ENCODE data around the gene PKDCC.
"Not testable (repeated sequence)": the region's sequence is repeated elsewhere in the genome, so short reads cannot be mapped to it uniquely, and the experiment has no call there.

PKDCC gene

DNA sequence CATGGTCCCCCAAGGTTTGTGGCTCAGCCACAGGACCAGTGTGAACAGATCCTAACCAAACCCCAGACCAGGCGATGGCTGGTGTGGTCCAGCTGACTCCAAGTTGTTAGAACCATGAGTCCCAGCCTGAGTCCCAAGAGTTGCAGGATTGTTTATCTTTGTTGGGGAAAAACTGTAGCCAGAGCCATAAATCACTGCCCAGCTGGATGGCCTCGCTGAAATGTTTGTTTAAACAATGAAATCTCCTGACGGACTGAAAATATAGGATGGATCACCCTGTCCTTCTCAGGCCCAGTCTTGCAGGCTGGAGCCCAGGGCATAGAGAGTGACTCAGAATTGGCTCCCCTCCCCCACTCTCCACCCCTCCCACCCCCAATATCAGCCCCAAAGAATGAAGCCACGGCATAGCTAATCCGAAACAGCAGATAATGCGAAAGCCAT, 36.4 kb downstream of the PKDCC start:
- H3K27ac Mint-ChIP-seq = no peak overlapping the region
- DNase-seq = no peak
- peaks cover 19% of the 10 kb centered on the region for H3K27me3 Mint-ChIP-seq
- no peak for ATAC-seq
- H3K4me1 Mint-ChIP-seq = peaks cover 14% of the 10 kb centered on the region
- no peak overlapping the region for H3K4me3 Mint-ChIP-seq
- no peaks in the 10 kb centered on the region for H3K9me3 Mint-ChIP-seq

DNA sequence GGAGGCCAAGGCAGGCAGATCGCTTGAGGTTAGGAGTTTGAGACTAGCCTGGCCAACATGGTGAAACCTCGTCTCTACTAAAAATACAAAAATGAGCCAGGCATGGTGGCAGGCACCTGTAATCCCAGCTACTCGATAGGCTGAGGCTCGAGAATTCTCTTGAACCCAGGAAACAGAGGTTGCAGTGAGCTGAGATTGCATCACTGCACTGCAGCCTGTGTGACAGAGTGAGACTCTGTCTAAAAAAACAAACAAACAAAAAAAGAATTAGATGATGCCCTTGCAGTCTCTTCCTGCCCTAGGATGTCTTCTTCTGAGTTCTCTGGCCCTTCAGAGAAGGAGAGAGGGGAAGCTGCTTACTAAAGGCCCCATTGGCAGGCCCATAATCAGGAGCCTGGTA, 37.2 kb downstream of the PKDCC start:
- H3K27me3 Mint-ChIP-seq = peaks cover 11% of the 10 kb centered on the region
- H3K9me3 Mint-ChIP-seq, DNase-seq, ATAC-seq, H3K4me3 Mint-ChIP-seq, H3K27ac Mint-ChIP-seq: not testable (repeated sequence)
- H3K4me1 Mint-ChIP-seq = peaks cover 14% of the 10 kb centered on the region

DNA sequence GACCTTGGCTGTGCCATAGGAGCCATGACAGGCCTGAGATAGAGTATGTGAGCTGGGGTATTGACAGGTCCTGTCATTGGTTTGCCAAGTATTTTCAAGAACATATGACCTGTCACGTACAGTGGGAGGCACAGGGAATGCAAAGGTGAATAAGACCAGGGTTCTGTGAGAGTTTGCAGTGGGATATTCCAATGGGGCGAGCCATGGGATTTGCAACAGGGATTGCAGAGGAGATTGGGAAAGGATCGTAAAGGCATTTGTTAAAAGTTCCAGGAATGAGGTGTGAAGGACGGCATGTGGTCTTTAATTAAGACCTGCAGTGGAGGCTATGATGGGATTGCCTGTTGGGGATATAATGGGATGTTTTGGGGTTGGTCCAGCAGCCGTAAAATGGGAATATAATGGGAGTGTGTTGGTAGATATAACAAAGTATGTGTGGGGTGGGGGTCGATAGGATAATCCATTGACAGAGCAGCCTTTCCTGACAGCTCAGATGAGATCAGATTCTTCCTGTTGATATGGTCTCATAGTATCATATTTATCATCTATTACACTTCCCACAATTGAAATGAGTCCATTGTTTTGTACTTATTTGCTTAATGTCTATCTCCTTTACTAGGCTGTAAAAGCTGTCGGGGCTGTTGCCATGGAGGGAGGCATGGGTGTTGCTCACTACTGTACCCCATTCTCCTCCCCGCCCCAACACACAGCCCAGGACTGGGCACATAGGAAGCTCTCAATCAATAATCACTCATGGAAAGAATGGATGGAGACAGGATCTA, 38.1 kb downstream of the PKDCC start:
- Mint-ChIP-seq H3K27ac (no peak overlapping the region), H3K4me3 (no peak overlapping the region), H3K4me1 (peaks cover 14% of the 10 kb centered on the region), H3K27me3 (peaks cover 10% of the 10 kb centered on the region), H3K9me3 (no peaks in the 10 kb centered on the region)
- ATAC-seq (peak; percentile 44), DNase-seq (no peak)

DNA sequence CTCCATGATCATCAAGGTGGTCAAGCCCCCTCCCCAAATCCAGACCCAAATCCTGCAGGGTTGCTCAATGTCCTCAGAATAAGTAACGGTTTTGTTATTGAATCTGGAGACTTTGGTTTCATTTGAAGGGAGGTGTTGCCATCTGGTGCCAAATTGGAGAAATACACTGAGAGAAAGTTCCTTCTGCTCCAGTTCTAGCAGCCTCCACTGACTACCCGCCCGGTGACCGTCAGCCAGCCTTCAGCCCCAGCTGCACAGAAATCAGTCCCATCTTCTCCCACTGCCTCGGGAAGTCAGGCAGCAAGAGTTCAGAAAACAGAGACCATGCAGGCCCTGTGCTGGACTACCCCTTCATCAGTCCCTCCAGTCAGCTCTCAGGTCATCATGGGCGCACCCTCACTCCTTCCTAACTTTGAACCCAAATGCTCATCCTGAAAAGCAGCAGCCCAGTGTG, 38.7 kb downstream of the PKDCC start:
- no peak overlapping the region for H3K27ac Mint-ChIP-seq
- H3K27me3 Mint-ChIP-seq = peaks cover 10% of the 10 kb centered on the region
- H3K4me1 Mint-ChIP-seq = peaks cover 14% of the 10 kb centered on the region
- H3K4me3 Mint-ChIP-seq = no peak overlapping the region
- peak; percentile 39 to 43 for DNase-seq
- H3K9me3 Mint-ChIP-seq = no peaks in the 10 kb centered on the region
- ATAC-seq = peak; percentile 74

DNA sequence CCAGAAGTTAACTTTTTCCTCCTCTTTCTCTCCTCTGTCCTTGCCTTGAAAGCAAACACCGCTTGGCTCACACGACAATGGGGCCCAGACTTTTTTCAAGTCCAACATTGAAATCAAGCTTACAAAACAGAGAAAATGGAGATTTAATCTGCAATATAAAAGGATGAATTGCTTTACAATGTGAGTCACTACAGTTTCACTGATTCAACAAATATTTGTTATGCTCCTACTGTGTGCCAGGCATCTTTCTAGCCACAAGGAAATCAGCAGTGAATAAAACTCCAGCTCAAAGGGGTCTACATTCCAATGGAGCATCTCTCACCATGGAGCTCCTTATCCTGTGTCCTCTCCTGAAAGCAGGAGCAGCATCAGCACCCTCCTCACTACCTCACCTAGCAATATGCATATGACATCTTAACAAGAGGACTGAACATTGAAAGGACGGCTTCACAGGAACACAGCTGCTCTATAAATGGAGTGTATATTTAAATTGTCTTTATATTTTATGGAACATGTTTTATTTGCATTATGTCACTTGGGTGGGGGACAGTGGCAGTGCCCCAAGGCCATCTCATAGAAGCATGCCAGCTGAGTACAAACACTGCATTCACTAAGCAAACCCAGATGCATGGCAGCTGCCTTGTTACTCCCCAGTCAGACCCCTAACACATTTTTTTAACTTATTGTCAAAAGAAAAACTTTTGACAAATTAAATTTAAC, 39.5 kb downstream of the PKDCC start:
- Mint-ChIP-seq H3K27ac (no peak overlapping the region), H3K4me3 (no peak overlapping the region), H3K9me3 (no peaks in the 10 kb centered on the region), H3K4me1 (peaks cover 14% of the 10 kb centered on the region), H3K27me3 (peaks cover 10% of the 10 kb centered on the region)
- no peak for ATAC-seq
- no peak for DNase-seq

DNA sequence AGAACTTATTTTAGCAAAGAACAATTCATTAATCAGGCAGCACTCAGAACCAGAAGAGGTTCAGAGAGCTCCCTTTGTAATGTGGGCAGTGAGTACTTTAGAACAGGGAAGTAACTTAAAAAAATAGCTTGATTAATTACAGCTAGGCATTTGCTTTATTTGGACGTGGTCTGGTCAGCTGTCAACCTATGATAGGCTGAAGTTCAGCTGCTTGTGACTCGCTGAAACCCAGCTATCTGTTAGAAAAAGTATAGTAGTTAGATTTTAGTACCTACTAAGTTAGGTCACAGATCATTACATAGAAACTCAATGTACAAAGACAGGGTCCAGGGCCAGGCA, 40.0 kb downstream of the PKDCC start:
- DNase-seq = no peak
- no peak overlapping the region for H3K27ac Mint-ChIP-seq
- H3K9me3 Mint-ChIP-seq = no peaks in the 10 kb centered on the region
- ATAC-seq = no peak
- peaks cover 10% of the 10 kb centered on the region for H3K27me3 Mint-ChIP-seq
- H3K4me3 Mint-ChIP-seq = no peak overlapping the region
- peaks cover 10% of the 10 kb centered on the region for H3K4me1 Mint-ChIP-seq

DNA sequence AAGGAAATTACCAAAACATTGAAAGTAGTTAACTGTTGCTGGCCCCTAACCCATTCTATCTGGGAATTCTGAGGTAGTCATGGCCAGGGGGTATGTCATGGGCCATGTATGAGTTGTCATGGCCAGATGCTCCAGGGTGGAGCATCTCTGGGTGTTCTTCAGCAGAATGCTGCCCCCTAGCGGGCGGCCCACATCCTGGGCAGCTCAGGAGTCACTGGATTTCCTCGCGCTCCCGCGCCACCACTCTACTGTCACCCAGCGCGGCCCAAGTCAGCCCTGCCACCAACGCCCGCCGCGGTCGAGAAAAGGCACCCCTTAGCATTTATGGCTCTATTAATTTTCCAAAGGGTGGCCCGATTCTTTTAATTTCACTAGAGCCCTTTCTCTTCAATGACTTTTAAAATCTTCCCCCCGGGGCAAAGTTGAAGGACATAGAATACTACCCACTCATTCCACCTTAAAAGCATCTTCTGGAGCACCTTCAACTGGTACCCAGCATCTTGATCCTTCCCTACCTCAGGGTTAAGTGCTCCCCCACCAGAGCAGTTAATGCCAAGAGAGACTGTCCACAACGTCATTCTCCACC, 41.6 kb downstream of the PKDCC start:
- no peak overlapping the region for H3K27ac Mint-ChIP-seq
- ATAC-seq (peak; percentile 80), DNase-seq (peak; percentile 60 to 76)
- H3K4me1 Mint-ChIP-seq = peaks cover 6% of the 10 kb centered on the region
- no peaks in the 10 kb centered on the region for H3K9me3 Mint-ChIP-seq
- H3K27me3 Mint-ChIP-seq = peaks cover 10% of the 10 kb centered on the region
- no peak overlapping the region for H3K4me3 Mint-ChIP-seq

DNA sequence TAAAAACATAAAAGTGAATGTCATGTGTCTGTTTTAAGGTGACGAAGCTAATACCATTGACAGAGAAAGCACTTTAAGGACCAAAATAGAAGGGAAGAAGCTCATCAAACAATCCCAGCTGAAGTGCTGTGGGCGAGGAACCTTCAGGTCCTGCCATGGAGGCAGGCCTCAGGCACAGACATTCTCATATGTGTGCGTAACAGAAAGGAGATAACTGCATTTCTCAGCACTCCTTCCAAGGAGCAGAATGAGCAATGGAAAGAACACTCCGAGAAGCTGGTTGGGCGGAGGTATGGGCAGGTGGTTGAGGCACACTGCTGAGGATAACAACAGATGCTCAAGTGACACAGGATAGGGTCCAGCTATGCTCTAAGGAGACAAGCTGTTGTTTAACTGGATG, 42.4 kb downstream of the PKDCC start:
- H3K9me3 Mint-ChIP-seq = no peaks in the 10 kb centered on the region
- DNase-seq (no peak), ATAC-seq (no peak)
- no peak overlapping the region for H3K27ac Mint-ChIP-seq
- peaks cover 6% of the 10 kb centered on the region for H3K4me1 Mint-ChIP-seq
- H3K27me3 Mint-ChIP-seq = peaks cover 9% of the 10 kb centered on the region
- no peak overlapping the region for H3K4me3 Mint-ChIP-seq

DNA sequence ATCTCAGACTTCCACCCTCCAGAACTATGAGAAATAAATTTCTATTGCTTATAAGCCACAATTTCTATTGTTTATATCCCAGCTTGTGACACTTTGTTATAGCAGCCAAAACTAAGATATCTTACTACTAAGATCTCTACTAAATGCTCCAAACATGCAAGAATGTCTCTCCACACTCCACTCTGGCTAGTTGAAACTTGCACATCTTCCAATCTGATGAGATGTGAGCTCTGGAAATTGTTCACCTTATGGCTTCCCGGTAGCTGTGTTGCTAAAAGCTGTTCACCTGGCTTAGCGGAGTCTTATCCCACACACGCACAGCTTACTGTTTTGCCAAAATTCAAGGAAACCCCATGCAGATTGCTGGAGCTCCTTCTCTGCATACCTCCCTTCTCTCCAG, 43.9 kb downstream of the PKDCC start:
- H3K27ac Mint-ChIP-seq = no peak overlapping the region
- no peaks in the 10 kb centered on the region for H3K9me3 Mint-ChIP-seq
- no peak overlapping the region for H3K4me3 Mint-ChIP-seq
- DNase-seq = no peak
- ATAC-seq = no peak
- no peaks in the 10 kb centered on the region for H3K27me3 Mint-ChIP-seq
- H3K4me1 Mint-ChIP-seq = peaks cover 2% of the 10 kb centered on the region

DNA sequence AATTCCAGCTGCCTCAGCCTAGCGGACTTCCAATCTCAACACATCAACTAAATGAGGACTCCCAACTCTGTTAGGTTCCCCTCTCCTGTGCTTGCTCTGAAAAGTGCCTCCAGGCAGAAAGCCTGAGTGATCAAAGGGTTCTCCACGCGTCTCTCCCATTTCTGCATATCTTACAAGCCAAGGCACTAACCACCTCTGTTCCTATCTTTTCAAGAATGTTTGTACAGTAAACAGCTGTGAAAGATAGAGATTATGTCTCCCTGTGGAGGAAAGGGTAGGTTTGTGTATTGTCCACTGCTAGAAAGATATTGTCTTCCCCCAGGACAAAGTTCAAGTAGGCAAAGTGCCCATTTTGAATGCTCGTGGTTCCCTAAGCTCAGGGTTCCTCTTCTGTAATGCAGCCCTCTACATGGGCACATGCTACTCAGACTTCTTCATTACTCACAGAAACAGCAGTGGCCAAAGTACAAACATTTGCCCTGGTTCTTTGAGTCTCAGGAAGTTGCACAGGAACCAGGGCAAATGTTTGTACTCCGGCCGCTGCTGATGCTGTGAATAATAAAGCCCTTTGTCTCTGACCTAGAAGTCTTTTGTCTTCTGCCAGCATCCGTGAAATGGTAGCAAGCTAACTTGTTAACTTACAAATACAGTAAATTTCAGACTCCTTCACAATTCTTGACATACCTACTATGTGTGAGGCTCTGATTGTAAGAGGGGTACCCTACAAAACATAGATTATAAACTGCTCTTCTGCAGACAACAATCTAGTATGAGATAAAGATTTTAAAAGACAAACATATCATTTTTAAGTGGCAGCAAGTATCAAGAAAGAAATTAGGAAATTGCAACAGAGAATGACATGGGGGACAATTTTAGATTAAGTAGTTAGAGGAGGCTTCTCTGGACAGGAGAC, 44.5 kb downstream of the PKDCC start:
- no peaks in the 10 kb centered on the region for H3K9me3 Mint-ChIP-seq
- H3K27me3 Mint-ChIP-seq = no peaks in the 10 kb centered on the region
- H3K27ac Mint-ChIP-seq = no peak overlapping the region
- H3K4me3 Mint-ChIP-seq = no peak overlapping the region
- ATAC-seq = no peak
- no peak for DNase-seq
- no peaks in the 10 kb centered on the region for H3K4me1 Mint-ChIP-seq

DNA sequence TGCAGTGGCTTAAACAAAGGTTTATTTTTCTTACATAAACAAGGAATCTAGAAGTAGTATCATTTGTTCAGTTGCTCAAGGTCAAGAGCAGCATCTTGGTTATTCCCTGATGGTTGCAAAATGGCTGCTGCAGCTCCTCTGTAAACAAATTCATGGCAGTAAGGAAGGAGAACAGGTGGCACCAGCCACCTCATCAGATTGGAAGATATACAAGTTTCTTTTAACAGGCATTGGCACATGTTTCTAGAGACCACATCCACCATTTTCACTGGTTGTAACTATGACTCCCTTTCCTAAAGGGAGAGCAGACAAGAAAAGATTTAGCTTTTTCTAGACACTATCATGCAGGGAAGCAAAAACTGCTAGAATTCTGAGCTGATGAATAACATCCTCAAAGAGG, 46.3 kb downstream of the PKDCC start:
- H3K4me1 Mint-ChIP-seq = peaks cover 9% of the 10 kb centered on the region

DNA sequence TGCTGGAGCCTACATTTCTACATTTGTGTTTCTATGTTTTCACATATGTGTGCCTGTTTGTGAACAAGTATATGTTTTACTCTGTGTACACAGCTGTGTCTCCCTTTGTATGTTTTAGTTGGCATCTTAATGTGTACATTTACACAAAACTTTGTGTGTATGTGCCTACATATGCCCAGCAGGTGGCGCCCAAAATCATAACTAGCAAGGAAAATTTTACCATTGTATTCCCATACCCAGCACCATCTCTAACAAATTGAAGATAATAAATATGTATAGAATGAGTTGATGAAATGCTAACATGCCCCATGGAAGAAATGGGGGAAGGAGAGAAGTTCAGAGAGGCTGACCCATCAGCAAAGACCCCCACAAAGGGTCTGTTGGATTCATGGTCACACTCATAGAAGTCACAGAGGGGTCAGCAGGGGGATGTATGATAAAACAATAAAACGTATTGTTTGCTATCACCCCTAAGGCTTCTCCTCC, 48.1 kb downstream of the PKDCC start:
- H3K4me3 Mint-ChIP-seq = no peak overlapping the region
- DNase-seq (peak; percentile 44 to 61), ATAC-seq (peak; percentile 51)
- no peaks in the 10 kb centered on the region for H3K27me3 Mint-ChIP-seq
- peaks cover 12 to 15% of the 10 kb centered on the region in 2 donors for H3K9me3 Mint-ChIP-seq
- peaks cover 26% of the 10 kb centered on the region for H3K4me1 Mint-ChIP-seq
- no peak overlapping the region for H3K27ac Mint-ChIP-seq

More for the DNA sequence above, 46.3 kb downstream of the PKDCC start:
- H3K27me3 Mint-ChIP-seq = no peaks in the 10 kb centered on the region
- peak overlapping the region in 1 of 2 donors; percentile 80 for H3K27ac Mint-ChIP-seq
- ATAC-seq (no peak), DNase-seq (no peak)
- no peaks in the 10 kb centered on the region for H3K9me3 Mint-ChIP-seq
- no peak overlapping the region for H3K4me3 Mint-ChIP-seq

DNA sequence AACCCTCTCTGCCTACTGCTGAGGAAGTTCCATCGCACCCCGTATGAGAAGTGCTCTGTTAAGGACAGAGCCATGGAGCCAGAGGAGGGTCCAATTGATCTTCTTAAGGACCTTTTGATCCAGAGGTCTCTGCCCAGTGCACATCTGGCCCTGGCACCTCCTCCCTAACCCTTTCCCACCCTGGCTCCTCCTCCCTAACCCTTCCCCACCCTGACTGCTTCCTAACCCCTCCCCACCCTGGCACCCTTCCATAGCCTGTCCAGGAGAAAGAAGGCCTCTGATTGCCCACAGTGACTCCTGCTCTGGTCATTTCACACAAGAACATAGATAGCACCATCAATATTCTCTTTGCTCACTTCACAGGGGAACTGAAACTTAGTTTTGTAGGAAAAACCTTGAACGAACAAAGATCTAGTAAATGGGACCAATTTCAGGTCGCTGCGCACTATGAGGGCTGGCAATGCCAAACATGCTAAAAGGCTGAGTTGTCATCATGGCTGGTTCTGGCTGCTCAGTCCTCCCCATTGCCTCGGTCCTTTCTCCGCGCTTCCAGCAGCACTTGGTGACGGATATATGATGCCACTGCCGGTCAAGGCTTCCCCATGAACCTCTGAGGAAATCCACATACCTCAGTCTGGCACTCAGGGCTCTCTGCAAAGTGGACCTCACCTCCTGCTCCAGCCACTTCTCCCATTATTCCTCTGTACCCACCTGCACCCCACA, 49.2 kb downstream of the PKDCC start:
- DNase-seq = no peak
- H3K4me3 Mint-ChIP-seq = no peak overlapping the region
- peaks cover 31% of the 10 kb centered on the region for H3K4me1 Mint-ChIP-seq
- no peaks in the 10 kb centered on the region for H3K27me3 Mint-ChIP-seq
- no peak for ATAC-seq
- peaks cover 12 to 15% of the 10 kb centered on the region in 2 donors for H3K9me3 Mint-ChIP-seq
- H3K27ac Mint-ChIP-seq = no peak overlapping the region

DNA sequence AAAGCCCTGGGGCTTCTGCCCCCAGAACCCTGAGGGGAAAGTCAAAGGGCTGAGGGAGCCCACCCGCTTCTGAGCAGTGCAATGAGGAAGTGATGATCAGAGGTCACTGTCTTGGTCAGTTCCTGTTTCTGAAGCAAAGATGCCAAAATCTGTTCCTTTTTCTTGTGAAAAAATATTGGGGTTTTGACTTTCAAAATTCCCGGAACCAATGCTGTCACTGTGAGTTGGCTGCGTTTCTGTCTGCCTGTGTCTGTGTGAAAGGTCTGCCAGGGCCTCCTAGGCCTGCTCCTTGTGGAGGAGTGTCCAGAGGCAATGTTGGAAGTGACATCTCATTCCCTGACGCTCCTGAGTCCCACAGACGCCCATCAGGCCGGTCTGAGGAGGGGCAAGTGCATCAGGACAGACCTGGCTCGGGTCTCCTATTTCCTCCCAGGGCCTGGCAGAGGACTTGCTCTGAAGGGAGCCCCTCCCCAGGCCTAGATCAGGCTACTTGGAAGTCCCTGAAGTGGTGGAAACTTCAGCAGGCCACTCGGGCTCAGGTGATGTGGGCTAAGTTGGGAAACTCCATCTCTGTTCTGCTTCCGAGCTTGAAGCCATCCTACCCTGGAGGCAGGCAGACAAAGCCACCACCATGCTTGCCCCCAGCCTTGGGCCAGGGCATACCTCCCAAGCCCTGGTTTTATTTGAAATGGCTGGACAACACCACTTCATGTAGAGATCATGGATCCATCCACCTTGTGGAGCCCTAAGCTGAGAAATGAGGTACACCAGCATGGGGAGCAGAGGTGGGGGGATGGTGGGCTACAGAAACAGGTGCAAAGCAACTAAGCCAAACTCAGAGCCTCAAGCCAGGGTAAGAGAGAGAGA, 51.0 kb downstream of the PKDCC start:
- H3K27me3 Mint-ChIP-seq = no peaks in the 10 kb centered on the region
- no peak for ATAC-seq
- no peak for DNase-seq
- H3K4me3 Mint-ChIP-seq = no peak overlapping the region
- peak overlapping the region; percentile 8 to 34 for H3K27ac Mint-ChIP-seq
- H3K4me1 Mint-ChIP-seq = peaks cover 45% of the 10 kb centered on the region
- peaks cover 12 to 15% of the 10 kb centered on the region in 2 donors for H3K9me3 Mint-ChIP-seq

All from stimulated activated naive CD8-positive, alpha-beta T cell treated with anti-CD3 and anti-CD28 coated beads, Interleukin-15, amount 100 ng/mL, for 72 hours (primary cell).